ENCODE results near the gene KRT14.

DNA sequence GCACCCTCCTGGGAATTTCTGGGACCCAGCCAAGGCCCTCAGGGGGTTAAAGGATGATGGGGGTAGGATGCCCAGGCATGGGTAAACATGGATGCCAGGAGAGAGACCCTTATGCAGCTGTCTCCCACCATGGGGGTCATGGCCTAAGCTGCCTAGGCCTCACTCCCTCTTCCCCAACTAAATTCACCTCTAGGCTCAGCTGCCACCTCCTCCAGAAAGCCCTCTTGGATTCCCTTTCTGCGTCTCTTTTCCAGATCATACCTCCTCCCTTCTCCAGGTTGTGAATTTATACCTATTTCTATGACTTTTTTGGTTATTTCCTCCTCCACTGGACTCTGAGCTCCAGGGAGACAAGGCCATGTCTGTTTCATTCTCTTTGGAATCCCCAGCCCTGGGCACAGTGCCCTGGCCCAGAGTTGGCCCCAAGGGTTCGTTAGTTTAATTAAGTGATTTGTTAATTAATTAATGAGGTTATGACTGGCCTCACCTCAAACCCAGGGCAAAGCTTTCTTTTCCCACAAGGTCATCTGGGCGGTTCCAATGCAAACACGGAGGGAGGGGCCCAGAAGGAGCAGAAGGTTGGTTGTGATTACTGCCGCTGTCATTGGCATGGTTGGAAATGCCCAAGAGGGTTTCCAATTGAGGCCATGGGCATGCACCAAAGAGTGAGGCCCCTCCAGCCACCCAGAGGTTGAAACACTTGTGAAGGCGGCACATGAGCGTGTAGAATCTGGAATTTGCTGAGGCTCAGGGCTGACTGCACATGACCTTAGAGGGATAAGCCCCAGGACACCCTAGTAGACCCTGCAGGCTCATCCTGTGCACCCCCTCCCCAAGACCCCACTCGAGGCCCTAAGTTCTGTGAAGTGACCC lies 44.6 kb upstream of the KRT14 start:
- TF ChIP-seq, protein P1, sequence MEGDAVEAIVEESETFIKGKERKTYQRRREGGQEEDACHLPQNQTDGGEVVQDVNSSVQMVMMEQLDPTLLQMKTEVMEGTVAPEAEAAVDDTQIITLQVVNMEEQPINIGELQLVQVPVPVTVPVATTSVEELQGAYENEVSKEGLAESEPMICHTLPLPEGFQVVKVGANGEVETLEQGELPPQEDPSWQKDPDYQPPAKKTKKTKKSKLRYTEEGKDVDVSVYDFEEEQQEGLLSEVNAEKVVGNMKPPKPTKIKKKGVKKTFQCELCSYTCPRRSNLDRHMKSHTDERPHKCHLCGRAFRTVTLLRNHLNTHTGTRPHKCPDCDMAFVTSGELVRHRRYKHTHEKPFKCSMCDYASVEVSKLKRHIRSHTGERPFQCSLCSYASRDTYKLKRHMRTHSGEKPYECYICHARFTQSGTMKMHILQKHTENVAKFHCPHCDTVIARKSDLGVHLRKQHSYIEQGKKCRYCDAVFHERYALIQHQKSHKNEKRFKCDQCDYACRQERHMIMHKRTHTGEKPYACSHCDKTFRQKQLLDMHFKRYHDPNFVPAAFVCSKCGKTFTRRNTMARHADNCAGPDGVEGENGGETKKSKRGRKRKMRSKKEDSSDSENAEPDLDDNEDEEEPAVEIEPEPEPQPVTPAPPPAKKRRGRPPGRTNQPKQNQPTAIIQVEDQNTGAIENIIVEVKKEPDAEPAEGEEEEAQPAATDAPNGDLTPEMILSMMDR (IDR thresholded peaks at IDR 0.05), result no peak
- TF ChIP-seq EZH2 (IDR thresholded peaks at IDR 0.05) (no peak), EZH2phosphoT487 (IDR thresholded peaks at IDR 0.05) (no peak)

Data from neural progenitor cell (in vitro differentiated cells).